NCI-H1105 (cell line): Measurements from ENCODE around the gene SFXN2.
"Not testable (repeated sequence)": the region's sequence is repeated elsewhere in the genome, so short reads cannot be mapped to it uniquely, and the experiment has no call there.

Source experiments
- DNase-seq: peaks from one replicate; lab custom pipeline; 2025; lab: John Stamatoyannopoulos, UW

Gene SFXN2

GRCh38 chr10:102714621-102715455, at the start of gene SFXN2:
Gene SFXN2, plus strand, starts transcription at chr10:102714636. Its CDS starts 12,001 bp downstream, at chr10:102726637.
- DNase-seq: no peak

- DNase-seq: no peak
Observed at GRCh38 chr10:102665904-102666509, 48.4 kb upstream of the SFXN2 start.

GRCh38 chr10:102667411-102667810, 47.0 kb upstream of the SFXN2 start:
- DNase-seq: not testable (repeated sequence)

GRCh38 chr10:102668326-102669107, 45.9 kb upstream of the SFXN2 start:
- no peak for DNase-seq

- no peak for DNase-seq
Observed at GRCh38 chr10:102669206-102670064, 45.0 kb upstream of the SFXN2 start.

DNA sequence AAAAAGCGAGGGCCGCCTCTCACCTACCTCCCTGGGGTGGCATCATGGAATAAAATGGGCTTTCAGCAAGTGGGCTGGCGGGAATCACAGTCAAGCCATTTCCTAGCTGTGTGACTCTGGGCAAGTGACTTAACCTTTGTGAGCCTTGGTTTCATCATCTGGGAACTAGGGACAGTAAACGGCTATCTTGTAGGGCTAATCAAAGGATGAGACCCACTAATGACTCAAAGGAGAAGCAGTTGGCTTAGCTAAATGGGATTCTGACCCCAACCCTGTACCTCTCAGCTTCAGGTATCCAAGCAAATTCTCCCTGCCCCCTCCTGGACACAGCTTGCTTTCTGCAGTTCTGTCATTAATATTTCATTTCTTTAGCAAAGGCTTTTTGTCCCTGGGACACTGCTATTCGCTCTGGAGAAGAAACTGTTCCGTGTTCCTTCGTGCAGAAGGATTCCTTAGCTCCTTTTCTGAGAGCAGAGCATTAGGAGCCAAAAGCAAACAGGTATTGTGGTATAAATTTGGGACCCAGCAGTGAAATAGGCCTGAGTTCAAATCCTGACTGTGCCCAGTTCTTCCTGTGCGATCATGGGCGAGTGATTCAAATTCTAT, 44.3 kb upstream of the SFXN2 start:
- no peak for DNase-seq

DNA sequence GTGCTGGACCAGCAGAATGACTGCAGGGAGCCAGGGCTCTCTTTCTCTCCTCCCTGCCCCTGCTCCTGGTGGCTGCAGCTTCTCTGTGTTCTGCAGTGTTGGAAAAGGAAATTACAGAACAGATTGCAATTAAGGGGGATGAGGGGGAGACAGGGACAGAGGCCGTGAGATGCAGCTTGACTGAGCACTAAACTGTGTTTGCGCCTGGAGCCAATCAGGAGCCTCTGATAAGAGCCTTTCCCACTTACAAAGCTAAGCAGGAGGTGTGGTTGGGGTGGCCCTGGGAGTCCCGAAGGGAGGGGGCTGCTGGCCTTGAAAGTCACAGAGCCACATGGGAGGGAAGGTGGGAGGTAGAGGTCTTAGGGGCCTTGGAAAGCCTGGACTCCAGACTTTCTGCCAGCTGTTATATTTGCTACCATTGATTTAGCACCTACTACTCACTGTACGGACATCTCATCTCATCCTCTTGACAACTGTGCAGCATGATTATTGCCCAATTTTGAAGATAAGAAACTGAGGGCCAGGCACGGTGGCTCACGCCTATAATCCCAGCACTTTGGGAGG, 43.5 kb upstream of the SFXN2 start:
- DNase-seq: no peak

GRCh38 chr10:102673236-102673818, 41.1 kb upstream of the SFXN2 start:
- DNase-seq: no peak

GRCh38 chr10:102673819-102674511, 40.5 kb upstream of the SFXN2 start:
- DNase-seq: peak; percentile 71

DNA sequence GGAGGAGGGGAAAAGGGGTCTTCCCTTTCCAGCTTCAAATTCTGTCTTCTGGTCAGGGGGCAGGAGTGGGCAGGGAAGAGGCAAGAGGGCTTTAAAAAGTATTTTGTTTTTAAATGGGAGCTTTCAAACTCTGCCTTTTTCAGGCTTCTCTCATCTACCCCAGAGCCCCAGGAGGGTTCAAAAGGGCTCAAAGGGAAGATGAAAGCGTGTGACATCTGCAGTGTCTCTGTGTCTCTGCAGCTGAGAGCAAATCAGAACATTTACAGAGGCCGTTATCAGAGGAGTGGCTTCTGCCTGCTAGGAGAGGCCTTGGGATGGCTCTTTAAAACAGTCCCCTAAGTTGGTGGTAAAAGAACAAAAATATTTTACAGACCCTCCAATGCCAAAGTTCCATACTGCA, 39.9 kb upstream of the SFXN2 start:
- DNase-seq: no peak

DNA sequence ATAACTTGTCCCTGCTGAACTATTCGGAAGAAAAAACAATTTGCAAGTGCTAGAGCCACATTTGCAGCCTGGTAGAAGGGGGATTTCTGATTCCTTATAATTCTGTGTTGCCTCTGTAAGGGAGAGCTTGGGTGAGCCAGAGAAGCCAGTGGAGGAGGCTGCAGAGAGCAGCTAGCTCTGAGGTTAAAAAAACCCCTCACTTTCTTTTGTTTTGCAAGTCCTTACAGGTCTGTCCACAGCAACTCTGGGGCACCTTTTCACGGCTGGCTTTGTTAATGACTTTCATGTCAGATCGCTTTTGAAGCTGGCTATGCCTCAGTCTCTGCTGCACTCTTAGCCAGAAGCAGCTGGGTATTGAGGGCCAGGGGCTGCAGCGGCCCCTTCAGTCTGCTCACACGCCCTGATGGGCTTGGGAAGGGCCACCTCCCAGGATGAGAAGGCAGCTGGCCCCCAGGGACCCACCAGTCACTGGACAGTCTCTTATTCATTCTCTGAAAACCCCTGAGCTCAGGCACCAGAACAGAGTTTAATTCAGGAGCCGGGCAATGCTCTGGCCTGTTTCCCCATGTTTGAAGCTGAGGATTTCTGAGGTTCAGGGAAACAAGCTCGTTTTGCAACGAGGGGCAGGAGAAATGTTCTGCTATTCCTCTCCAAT, 39.3 kb upstream of the SFXN2 start:
- DNase-seq: no peak

GRCh38 chr10:102675666-102676533, 38.5 kb upstream of the SFXN2 start:
- no peak for DNase-seq

GRCh38 chr10:102676534-102677315, 37.7 kb upstream of the SFXN2 start:
- DNase-seq: no peak

GRCh38 chr10:102677331-102678067, 36.9 kb upstream of the SFXN2 start:
- DNase-seq: no peak

DNA sequence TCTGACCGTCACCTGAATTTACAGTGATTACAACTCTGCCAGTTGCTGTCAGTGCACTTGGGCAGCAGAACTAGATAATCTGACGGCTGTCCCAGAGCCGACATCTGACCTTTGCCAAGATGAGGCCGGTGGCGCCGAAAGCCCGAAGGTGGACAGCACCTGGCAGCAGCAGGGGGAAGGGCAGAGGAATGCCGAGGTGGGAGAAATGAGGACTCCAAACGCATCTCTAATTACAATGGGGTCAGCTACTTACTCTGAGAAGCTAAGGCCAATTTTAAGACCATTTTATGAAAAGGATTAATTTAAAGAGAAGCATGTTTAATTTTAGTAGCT, 36.4 kb upstream of the SFXN2 start:
- DNase-seq: no peak

- peak; percentile 45 for DNase-seq
Observed at GRCh38 chr10:102678842-102679289, 35.6 kb upstream of the SFXN2 start.

DNA sequence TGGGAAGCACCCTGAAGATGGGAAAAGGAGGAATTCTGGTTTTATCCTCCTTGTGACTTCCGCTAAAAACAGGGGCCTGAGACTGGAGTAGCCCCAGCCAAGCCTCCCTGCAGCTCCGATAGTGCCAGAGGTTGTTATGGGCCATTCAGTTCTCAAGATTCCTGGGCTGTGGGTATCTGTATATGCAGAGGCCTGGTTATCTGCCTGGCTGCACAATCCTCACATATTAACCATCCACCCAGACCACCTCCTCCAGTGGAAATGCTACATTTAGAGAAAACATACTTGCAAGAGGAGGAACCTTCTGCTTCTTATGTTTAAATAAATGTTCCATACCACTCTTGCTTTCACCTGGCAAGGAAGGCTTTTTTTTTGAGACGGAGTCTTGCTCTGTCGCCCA, 34.8 kb upstream of the SFXN2 start:
- no peak for DNase-seq
